ENCODE data around the gene OR52L1.

The OR52L1 gene

GRCh38 chr11:5986885-5987284, at the start of gene OR52L1:
Gene OR52L1 (minus strand): TSS chr11:5986985. CDS start chr11:5986930, 55 bp downstream.
- H3K27ac ChIP-seq = no peak within 1 kb of the TSS
- no peak for TF ChIP-seq CTCF (conservative IDR thresholded peaks at IDR 0.05)

GRCh38 chr11:6030708-6031405, 44.1 kb upstream of the OR52L1 start, which contains the start of gene OR56A1:
Gene OR56A1 (minus strand): TSS chr11:6030758. CDS start chr11:6027692, 3,066 bp downstream.
- TF ChIP-seq CTCF (conservative IDR thresholded peaks at IDR 0.05) = no peak
- H3K27ac ChIP-seq = no peak within 1 kb of the TSS

GRCh38 chr11:6027501-6027900, 40.7 kb upstream of the OR52L1 start:
- H3K27ac ChIP-seq = no peak overlapping the region
- TF ChIP-seq CTCF (conservative IDR thresholded peaks at IDR 0.05) = no peak

GRCh38 chr11:6025056-6025455, 38.3 kb upstream of the OR52L1 start:
- no peak for TF ChIP-seq CTCF (conservative IDR thresholded peaks at IDR 0.05)
- no peak overlapping the region for H3K27ac ChIP-seq

GRCh38 chr11:6022956-6023355, 36.2 kb upstream of the OR52L1 start:
- TF ChIP-seq CTCF (conservative IDR thresholded peaks at IDR 0.05) = peak; percentile 77
- no peak overlapping the region for H3K27ac ChIP-seq

GRCh38 chr11:6013042-6013441, 26.3 kb upstream of the OR52L1 start:
- TF ChIP-seq CTCF (conservative IDR thresholded peaks at IDR 0.05) = no peak
- no peak overlapping the region for H3K27ac ChIP-seq

- no peak overlapping the region for H3K27ac ChIP-seq
- no peak for TF ChIP-seq CTCF (conservative IDR thresholded peaks at IDR 0.05)
These were observed 25.4 kb upstream of the OR52L1 start for GRCh38 chr11:6012035-6012668.

Measured in VCaP (cell line).